ENCODE data around the gene ANAPC2. TPM values are rescaled to one million over a fixed set of nuclear protein-coding genes. Genes with fewer than 3 reads are reported as not detected.

The ANAPC2 gene
- total RNA-seq, 2 experiments from 2014 or later, result 34.8 to 90.4 TPM

- POLR2A ChIA-PET, result interaction anchor here (0.6 to 1.6 kb wide), 9 partner anchors 16 to 220 kb away, joined by 3 to 5 read pairs (median 3); partner anchors contain the start of genes SSNA1 and TUBB4B
- H3K36me3 ChIP-seq (ENCODE audit: insufficient read depth, low read length), result peaks cover 8% of the 10 kb centered on the region; the same call in 1 of the 2 replicates
- TF ChIP-seq CTCF (conservative IDR thresholded peaks at IDR 0.05; ENCODE audit: low read length) (no peak), EZH2phosphoT487 (IDR thresholded peaks at IDR 0.05; ENCODE audit: borderline replicate concordance, low read depth, low read length) (no peak)
- intact Hi-C loops (cut with micrococcal nuclease; ENCODE audit: unreplicated experiment), result loop anchor here (1.0 to 2.0 kb wide), 5 partner anchors 23 to 177 kb away; partner anchors contain the start of genes ANAPC2, NPDC1, SSNA1 and TPRN
- CTCF ChIA-PET (ENCODE audit: unreplicated experiment), result interaction anchor here (0.6 kb wide), 2 partner anchors 28 to 447 kb away, joined by 5 to 7 read pairs; no protein-coding TSS in a partner anchor
- H3K4me2 ChIP-seq (ENCODE audit: low read length), result peak overlapping the region; percentile 98
- no peaks in the 10 kb centered on the region for H4K20me1 ChIP-seq (ENCODE audit: insufficient read depth, low read length)
- BruUV-seq (replicated peaks), result no TSS peak
- no peaks in the 10 kb centered on the region for H3K9me2 ChIP-seq (ENCODE audit: insufficient read depth, low read length)
- peak; percentile 100 for DNase-seq (ENCODE audit: low spot score)
- H3K4me1 ChIP-seq (ENCODE audit: insufficient read depth, low read length, poor library complexity, severe bottlenecking), result peaks cover 26% of the 10 kb centered on the region
- H3K9me3 ChIP-seq (ENCODE audit: low read length), result no peaks in the 10 kb centered on the region
- H3K27ac ChIP-seq (ENCODE audit: low read depth, low read length, poor library complexity, severe bottlenecking), result peak overlapping the region; percentile 65
- peak overlapping the region; percentile 91 for H3K4me3 ChIP-seq (ENCODE audit: low read depth, low read length, poor library complexity, severe bottlenecking)
- no peaks in the 10 kb centered on the region for H3K79me2 ChIP-seq (ENCODE audit: insufficient read depth, low read depth, low read length)
- peak overlapping the region; percentile 53 for H2AFZ ChIP-seq (ENCODE audit: low read length)
Observed at GRCh38 chr9:137223078-137223970, 35.0 kb upstream of the ANAPC2 start.

- H3K36me3 ChIP-seq (ENCODE audit: insufficient read depth, low read length), result peaks cover 16% of the 10 kb centered on the region; the same call in 1 of the 2 replicates
- H4K20me1 ChIP-seq (ENCODE audit: insufficient read depth, low read length), result no peaks in the 10 kb centered on the region
- POLR2A ChIA-PET, result interaction anchor here (0.6 to 1.6 kb wide), 6 partner anchors 15 to 287 kb away, joined by 3 to 5 read pairs (median 4); partner anchors contain the start of gene TUBB4B
- no peak for TF ChIP-seq EZH2phosphoT487 (IDR thresholded peaks at IDR 0.05; ENCODE audit: borderline replicate concordance, low read depth, low read length)
- no peak for TF ChIP-seq CTCF (conservative IDR thresholded peaks at IDR 0.05; ENCODE audit: low read length)
- H3K4me2 ChIP-seq (ENCODE audit: low read length), result peak within 1 kb of the TSS; percentile 98
- intact Hi-C loops (cut with micrococcal nuclease; ENCODE audit: unreplicated experiment), result loop anchor here (1.0 to 2.0 kb wide), 5 partner anchors 22 to 176 kb away; partner anchors contain the start of genes ANAPC2, NPDC1, SSNA1 and TPRN
- DNase-seq (ENCODE audit: low spot score), result no peak
- H2AFZ ChIP-seq (ENCODE audit: low read length), result no peak within 1 kb of the TSS
- H3K79me2 ChIP-seq (ENCODE audit: insufficient read depth, low read depth, low read length), result no peaks in the 10 kb centered on the region
- peaks cover 25% of the 10 kb centered on the region for H3K4me1 ChIP-seq (ENCODE audit: insufficient read depth, low read length, poor library complexity, severe bottlenecking)
- H3K27ac ChIP-seq (ENCODE audit: low read depth, low read length, poor library complexity, severe bottlenecking), result peak within 1 kb of the TSS; percentile 27
- CTCF ChIA-PET (ENCODE audit: unreplicated experiment), result no interaction called here
- H3K9me2 ChIP-seq (ENCODE audit: insufficient read depth, low read length), result no peaks in the 10 kb centered on the region
- no peaks in the 10 kb centered on the region for H3K9me3 ChIP-seq (ENCODE audit: low read length)
- no TSS peak for BruUV-seq (replicated peaks)
- peak within 1 kb of the TSS; percentile 91 for H3K4me3 ChIP-seq (ENCODE audit: low read depth, low read length, poor library complexity, severe bottlenecking)
Observed at GRCh38 chr9:137222190-137223077, 34.1 kb upstream of the ANAPC2 start, which contains the start of gene RNF208. Gene RNF208 (minus strand): TSS chr9:137222240. CDS start chr9:137221212, 1,028 bp downstream.
